HL-60 (cell line): ENCODE measurements around the gene CNTNAP2.

Experiments
- CTCF ChIP-seq: IDR thresholded peaks from one replicate; pipeline ENCODE4 v1.5.1; 2011; ENCODE audit warnings: low read length, control low read depth, inconsistent platforms; ENCODE audit not compliant: insufficient read depth
- GABPA ChIP-seq: IDR thresholded peaks from 2 replicates; pipeline ENCODE4 v1.6.1; 2012; ENCODE audit warnings: low read depth

GRCh38 chr7:148458263-148458662 is 2341.7 kb downstream of the CNTNAP2 start:
- TF ChIP-seq CTCF, result no peak
- no peak for TF ChIP-seq GABPA
